ENCODE results near the gene EXD1. TPM values are rescaled to one million over a fixed set of nuclear protein-coding genes. Genes with fewer than 3 reads are reported as not detected.

EXD1 gene
- total RNA-seq, 2 donors from 2014 or later, result 0.26 TPM; not detected in 1

DNA sequence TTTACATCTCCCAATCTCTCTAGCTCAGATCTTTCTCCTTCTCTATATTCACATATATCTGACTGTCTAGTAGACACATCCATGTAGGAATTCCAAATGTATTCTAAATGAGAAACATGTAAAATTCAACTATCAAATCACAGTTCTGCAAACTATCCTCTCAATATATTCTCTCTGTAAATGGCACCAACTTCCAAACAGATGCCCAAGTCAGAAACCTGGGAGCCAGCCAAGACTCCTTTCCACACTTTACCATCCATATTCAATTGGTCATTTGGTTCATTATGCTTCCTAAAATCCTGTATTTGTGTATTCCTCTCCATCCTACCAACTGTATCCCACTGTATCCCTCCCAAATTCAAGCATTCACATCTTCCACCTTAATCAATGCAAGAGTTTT is 61.5 kb downstream of the EXD1 start:
- Histone ChIP-seq H3K4me3 (ENCODE audit: low read length) (no peak overlapping the region), H3K9me3 (ENCODE audit: control insufficient read depth, low read length) (no peaks in the 10 kb centered on the region), H3K9ac (ENCODE audit: extremely low read depth, low read length, poor library complexity, severe bottlenecking) (no peak overlapping the region), H3K36me3 (ENCODE audit: control insufficient read depth, insufficient read depth, low read length) (no peaks in the 10 kb centered on the region), H3K4me1 (ENCODE audit: control insufficient read depth, insufficient read depth, low read length) (no peaks in the 10 kb centered on the region), H3K27me3 (ENCODE audit: control insufficient read depth, insufficient read depth, low read length, poor library complexity, severe bottlenecking) (no peaks in the 10 kb centered on the region), H3K27ac (ENCODE audit: low read depth, low read length) (no peak overlapping the region)
- DNase-seq, result no peak
- Mint-ChIP-seq H3K27ac (no peak overlapping the region), H3K4me1 (no peaks in the 10 kb centered on the region), H3K9me3 (no peaks in the 10 kb centered on the region), H3K4me3 (no peak overlapping the region), H3K36me3 (ENCODE audit: low read depth) (no peaks in the 10 kb centered on the region), H3K27me3 (ENCODE audit: insufficient read depth) (no peaks in the 10 kb centered on the region)
- TF ChIP-seq, protein P1, sequence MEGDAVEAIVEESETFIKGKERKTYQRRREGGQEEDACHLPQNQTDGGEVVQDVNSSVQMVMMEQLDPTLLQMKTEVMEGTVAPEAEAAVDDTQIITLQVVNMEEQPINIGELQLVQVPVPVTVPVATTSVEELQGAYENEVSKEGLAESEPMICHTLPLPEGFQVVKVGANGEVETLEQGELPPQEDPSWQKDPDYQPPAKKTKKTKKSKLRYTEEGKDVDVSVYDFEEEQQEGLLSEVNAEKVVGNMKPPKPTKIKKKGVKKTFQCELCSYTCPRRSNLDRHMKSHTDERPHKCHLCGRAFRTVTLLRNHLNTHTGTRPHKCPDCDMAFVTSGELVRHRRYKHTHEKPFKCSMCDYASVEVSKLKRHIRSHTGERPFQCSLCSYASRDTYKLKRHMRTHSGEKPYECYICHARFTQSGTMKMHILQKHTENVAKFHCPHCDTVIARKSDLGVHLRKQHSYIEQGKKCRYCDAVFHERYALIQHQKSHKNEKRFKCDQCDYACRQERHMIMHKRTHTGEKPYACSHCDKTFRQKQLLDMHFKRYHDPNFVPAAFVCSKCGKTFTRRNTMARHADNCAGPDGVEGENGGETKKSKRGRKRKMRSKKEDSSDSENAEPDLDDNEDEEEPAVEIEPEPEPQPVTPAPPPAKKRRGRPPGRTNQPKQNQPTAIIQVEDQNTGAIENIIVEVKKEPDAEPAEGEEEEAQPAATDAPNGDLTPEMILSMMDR (conservative IDR thresholded peaks at IDR 0.05), result no peak

DNA sequence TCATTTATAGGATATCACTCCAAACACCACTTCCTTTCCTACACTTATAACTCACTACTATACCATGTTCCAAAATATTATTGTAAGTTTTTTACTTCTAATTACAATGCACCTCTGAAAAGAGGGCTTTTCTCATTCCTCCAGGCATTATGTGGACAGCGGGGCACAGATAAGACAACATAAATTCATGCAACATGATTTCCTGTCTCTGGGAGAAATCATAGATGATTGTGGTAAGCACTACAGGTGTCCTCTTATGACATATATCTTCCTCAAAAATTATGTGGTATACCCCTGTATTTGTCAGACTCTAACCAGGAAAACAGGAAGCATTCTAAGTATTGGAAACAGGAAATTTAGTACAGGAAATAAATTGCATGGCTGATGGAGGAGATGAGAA is 68.8 kb downstream of the EXD1 start:
- Histone ChIP-seq H3K36me3 (ENCODE audit: control insufficient read depth, insufficient read depth, low read length) (no peaks in the 10 kb centered on the region), H3K9ac (ENCODE audit: extremely low read depth, low read length, poor library complexity, severe bottlenecking) (no peak overlapping the region), H3K9me3 (ENCODE audit: control insufficient read depth, low read length) (no peaks in the 10 kb centered on the region), H3K27ac (ENCODE audit: low read depth, low read length) (no peak overlapping the region), H3K4me3 (ENCODE audit: low read length) (no peak overlapping the region), H3K4me1 (ENCODE audit: control insufficient read depth, insufficient read depth, low read length) (no peaks in the 10 kb centered on the region), H3K27me3 (ENCODE audit: control insufficient read depth, insufficient read depth, low read length, poor library complexity, severe bottlenecking) (no peaks in the 10 kb centered on the region)
- no CpG with 5 or more reads among the region's 1 CpG for WGBS, 2 experiments (ENCODE audit: insufficient coverage in 1 of 2, insufficient read length in 1 of 2)
- Mint-ChIP-seq H3K9me3 (no peaks in the 10 kb centered on the region), H3K27ac (no peak overlapping the region), H3K4me3 (no peak overlapping the region), H3K36me3 (ENCODE audit: low read depth) (no peaks in the 10 kb centered on the region), H3K4me1 (no peaks in the 10 kb centered on the region), H3K27me3 (ENCODE audit: insufficient read depth) (no peaks in the 10 kb centered on the region)
- DNase-seq, result no peak
- TF ChIP-seq, protein P1 (conservative IDR thresholded peaks at IDR 0.05), result no peak

DNA sequence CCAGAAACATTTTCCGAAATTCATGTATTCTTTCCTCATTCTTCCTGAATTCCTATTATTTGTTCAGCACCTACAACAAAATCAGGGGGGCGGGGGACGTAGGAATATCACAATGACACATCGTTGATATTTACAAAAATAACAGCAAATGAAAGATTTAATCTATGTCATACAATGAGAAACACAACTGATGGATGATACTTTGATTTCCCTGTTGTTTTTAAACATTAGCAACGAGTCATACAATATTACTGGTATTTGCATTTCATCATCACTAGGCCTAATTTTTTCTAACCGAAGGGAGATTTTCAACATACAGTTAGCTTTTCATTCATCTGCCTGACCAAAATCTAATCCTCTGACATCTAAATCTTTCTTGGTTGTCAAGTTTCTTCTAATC is 69.2 kb downstream of the EXD1 start:
- Mint-ChIP-seq H3K27me3 (ENCODE audit: insufficient read depth) (no peaks in the 10 kb centered on the region), H3K9me3 (no peaks in the 10 kb centered on the region), H3K36me3 (ENCODE audit: low read depth) (no peaks in the 10 kb centered on the region), H3K4me1 (no peaks in the 10 kb centered on the region), H3K4me3 (no peak overlapping the region), H3K27ac (no peak overlapping the region)
- H3K4me1 ChIP-seq (ENCODE audit: control insufficient read depth, insufficient read depth, low read length), result no peaks in the 10 kb centered on the region
- TF ChIP-seq, protein P1 (conservative IDR thresholded peaks at IDR 0.05), result no peak
- no peaks in the 10 kb centered on the region for H3K9me3 ChIP-seq (ENCODE audit: control insufficient read depth, low read length)
- no peaks in the 10 kb centered on the region for H3K27me3 ChIP-seq (ENCODE audit: control insufficient read depth, insufficient read depth, low read length, poor library complexity, severe bottlenecking)
- no peak overlapping the region for H3K9ac ChIP-seq (ENCODE audit: extremely low read depth, low read length, poor library complexity, severe bottlenecking)
- no peak for DNase-seq
- no peak overlapping the region for H3K27ac ChIP-seq (ENCODE audit: low read depth, low read length)
- no peak overlapping the region for H3K4me3 ChIP-seq (ENCODE audit: low read length)
- H3K36me3 ChIP-seq (ENCODE audit: control insufficient read depth, insufficient read depth, low read length), result no peaks in the 10 kb centered on the region
- WGBS, 2 experiments (ENCODE audit: insufficient coverage in 1 of 2, insufficient read length in 1 of 2), result 90 to 99% methylated on average over 5 to 6 of the region's 6 CpGs
